Right lobe of liver (tissue), 4 donors: ENCODE results near the gene EMP1.

Experiments
- POLR2A ChIP-seq: fragments of 450-650 bp; IDR thresholded peaks from one replicate; pipeline ENCODE4 v1.6.1; 2017; ENCODE audit warnings: antibody characterized with exemption, mild to moderate bottlenecking
- TF ChIP-seq, protein P1 (sequence below), 4 donors: fragments of 200-600 bp in 3 of 4; fragments of 450-650 bp in 1 of 4; IDR thresholded peaks; one replicate each; pipeline versions ENCODE4 v1.5.1 to v1.8.0; 2016 to 2022; ENCODE audit warnings: antibody characterized with exemption in 4 of 4, mild to moderate bottlenecking in 2 of 4
- donor health status: DM: no; HTN: no; CAD: no.
- donor health status: DM: no; HTN: no; CAD: no.
- donor health status: DM: no; HTN: yes; CAD: no.

- TF ChIP-seq, protein P1, sequence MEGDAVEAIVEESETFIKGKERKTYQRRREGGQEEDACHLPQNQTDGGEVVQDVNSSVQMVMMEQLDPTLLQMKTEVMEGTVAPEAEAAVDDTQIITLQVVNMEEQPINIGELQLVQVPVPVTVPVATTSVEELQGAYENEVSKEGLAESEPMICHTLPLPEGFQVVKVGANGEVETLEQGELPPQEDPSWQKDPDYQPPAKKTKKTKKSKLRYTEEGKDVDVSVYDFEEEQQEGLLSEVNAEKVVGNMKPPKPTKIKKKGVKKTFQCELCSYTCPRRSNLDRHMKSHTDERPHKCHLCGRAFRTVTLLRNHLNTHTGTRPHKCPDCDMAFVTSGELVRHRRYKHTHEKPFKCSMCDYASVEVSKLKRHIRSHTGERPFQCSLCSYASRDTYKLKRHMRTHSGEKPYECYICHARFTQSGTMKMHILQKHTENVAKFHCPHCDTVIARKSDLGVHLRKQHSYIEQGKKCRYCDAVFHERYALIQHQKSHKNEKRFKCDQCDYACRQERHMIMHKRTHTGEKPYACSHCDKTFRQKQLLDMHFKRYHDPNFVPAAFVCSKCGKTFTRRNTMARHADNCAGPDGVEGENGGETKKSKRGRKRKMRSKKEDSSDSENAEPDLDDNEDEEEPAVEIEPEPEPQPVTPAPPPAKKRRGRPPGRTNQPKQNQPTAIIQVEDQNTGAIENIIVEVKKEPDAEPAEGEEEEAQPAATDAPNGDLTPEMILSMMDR (IDR thresholded peaks at IDR 0.05) = no peak
- TF ChIP-seq POLR2A = no peak
Observed at GRCh38 chr12:13257356-13257875, 60.9 kb downstream of the EMP1 start.
